GM18909 (cell line): ENCODE results near the gene DMXL2.
"Not testable (repeated sequence)": the region's sequence is repeated elsewhere in the genome, so short reads cannot be mapped to it uniquely, and the experiment has no call there.

Experiments used
- ATAC-seq: cut with Tn5 transposase; IDR thresholded peaks from one replicate; pipeline ENCODE4 v1.9.1; 2021; ENCODE audit warnings: mild to moderate bottlenecking; ENCODE audit not compliant: unreplicated experiment, poor library complexity

DMXL2 gene

DNA sequence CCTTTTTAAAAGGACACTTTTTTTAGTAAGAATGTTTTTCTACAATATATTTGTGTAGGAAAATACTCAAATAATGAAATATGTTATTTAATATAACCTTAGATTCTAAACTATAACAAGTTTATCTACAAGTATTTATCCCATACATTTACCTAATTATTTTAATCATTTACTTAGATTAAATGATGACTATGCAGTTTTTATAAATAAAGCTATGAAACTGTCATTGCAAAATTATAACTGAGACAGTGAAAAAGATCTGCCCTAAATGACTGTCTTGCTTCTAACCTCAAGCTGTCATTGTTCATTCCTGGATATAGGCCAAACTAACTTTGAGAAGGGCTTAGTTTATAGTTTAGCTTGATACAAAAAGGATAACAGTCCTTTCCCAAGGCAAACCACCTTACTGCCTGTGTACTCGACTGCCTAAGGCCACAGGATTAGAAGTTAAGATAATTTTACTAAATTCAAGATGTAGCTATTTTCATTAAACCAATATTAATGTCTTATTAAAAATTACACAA is 197.0 kb downstream of the DMXL2 start:
- no peak for ATAC-seq

DNA sequence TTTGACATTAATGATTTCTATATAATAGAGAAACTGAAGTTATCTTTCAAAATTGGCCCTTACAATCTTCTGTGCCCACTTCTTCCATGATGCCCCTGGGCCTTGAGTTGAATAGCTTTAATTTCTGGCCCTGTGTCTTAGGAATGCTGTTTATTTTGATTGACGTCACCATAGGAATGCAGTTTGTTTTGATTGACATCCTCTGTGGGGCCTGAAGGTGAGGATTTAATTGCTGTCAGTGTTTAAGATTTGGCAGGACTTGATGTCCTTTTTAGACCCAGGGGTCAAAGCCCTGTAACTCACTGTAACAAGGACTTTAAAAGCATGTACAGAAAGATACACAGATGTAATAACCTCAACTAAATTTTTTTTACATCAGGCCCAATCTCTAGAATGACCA is 197.8 kb downstream of the DMXL2 start:
- no peak for ATAC-seq

DNA sequence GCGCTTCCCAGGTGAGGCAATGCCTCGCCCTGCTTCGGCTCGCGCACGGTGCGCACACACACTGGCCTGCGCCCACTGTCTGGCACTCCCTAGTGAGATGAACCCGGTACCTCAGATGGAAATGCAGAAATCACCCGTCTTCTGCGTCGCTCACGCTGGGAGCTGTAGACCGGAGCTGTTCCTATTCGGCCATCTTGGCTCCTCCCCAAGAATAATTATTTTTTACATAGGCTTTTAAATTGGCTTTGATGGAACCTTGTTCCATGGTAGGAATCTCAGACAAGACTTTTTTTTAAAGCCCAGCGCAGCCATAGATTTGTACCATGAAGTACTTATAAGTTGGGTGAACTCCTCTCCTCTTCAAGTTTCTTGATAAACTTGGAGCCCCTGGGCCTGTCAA is 199.5 kb downstream of the DMXL2 start:
- not testable (repeated sequence) for ATAC-seq

DNA sequence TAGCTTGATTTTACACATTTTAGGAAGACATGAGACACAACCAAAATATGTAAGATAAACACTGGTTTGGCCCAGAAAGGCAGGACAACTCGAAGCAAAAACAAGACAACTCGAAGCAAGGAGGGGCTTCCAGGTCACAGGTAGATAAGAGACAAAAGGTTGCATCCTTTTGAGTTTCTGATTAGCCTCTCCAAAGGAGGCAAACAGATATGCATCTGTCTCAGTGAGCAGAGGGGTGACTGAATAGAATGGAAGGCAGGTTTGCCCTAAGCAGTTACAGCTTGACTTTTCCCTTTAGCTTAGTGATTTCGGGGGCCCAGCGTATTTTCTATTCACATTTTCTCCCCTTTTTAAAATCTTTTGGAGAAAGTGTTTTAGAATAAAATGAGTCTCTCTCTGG is 206.4 kb downstream of the DMXL2 start:
- ATAC-seq: no peak

DNA sequence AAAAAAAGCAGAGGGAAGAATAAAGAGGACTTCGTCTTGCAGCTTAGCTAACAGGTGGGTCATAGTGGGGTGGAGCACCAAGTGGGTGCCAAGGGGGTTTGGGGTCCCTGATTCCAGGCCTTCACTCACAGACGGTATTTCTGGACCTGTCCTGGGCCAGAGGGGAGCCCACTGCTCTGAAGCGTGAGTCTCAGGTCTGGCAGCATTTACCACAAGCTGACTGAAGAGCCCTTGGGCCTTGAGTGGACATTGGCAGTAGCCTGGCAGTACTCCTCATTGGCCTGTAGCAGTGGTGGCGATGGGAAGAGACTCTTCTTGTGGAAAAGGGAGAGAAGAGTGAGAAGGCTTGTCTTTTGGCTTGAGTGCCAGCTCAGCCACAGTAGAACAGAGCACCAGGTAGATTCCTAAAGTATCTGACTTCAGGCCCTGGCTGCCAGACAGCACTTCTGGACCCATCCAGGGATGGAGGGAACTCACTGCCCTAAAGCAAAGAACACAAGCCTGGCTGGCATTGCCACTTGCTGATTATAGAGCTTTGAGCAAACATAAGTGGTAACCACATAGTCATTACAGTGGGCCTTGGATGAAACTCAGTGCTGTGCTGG is 208.2 kb downstream of the DMXL2 start:
- ATAC-seq: no peak

DNA sequence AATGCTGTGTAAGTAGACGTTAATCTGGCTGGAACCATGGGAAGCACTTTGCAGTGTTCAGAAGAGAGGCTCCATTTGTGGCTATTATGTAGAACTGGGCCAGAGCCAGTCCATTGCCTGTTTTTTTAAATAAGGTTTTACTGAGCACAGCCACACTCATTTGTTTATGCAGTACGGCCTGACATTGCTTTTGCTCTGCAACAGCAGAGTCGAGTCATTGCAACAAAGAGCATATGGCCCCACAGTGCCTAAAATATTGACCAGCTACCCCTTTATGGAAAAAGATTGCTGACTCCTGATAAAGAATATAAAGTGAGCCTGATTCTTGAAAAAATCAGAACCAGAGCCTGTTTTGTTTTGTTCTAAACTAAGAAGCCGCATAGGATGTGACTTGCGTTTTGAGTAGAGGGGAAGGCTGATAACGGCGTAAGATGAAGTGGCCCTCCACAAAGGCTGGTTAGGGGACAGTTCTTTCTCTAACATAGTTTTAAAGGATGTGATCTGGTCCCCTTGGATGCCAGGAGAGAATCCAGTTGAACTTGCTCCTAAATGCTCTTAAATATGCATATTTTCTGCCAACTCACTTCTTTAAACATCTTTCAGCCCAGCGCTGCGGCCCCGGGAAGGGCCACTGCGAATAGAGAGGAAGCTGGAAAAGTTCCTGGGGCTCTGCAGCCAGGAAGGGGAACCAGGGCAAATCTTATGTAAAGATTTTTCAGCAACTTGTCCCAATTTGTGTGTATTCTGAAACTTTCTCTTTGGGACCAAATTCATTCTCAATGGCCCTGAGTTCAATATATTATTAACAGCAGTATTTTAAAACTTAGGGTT is 216.7 kb downstream of the DMXL2 start:
- ATAC-seq: no peak

DNA sequence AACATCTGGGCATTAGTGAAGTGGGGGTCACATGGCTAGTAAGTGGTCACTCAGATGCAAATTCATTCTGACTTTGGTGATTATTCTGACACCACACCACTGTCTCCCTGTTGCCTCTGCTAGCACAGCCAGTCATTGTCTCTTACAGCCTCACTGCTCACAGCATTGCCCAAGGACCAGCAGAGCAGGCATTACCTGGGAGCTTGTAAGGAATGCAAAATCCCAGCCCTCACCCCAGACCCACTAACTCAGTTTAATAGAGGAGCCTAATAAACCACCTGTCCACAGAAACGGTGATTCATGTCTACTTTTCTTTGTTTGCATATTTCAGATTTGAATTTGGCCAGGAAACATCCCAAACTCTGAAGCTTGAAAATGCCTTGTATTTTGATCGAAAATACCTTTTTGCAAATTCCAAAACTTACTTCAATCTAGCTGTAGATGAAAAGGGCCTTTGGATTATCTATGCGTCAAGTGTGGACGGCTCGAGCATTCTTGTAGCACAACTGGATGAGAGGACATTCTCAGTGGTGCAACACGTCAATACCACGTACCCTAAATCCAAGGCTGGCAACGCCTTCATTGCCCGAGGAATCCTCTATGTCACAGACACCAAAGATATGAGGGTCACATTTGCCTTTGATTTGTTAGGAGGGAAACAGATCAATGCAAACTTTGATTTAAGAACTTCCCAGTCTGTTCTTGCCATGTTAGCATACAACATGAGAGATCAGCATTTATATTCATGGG is 218.4 kb downstream of the DMXL2 start:
- no peak for ATAC-seq

DNA sequence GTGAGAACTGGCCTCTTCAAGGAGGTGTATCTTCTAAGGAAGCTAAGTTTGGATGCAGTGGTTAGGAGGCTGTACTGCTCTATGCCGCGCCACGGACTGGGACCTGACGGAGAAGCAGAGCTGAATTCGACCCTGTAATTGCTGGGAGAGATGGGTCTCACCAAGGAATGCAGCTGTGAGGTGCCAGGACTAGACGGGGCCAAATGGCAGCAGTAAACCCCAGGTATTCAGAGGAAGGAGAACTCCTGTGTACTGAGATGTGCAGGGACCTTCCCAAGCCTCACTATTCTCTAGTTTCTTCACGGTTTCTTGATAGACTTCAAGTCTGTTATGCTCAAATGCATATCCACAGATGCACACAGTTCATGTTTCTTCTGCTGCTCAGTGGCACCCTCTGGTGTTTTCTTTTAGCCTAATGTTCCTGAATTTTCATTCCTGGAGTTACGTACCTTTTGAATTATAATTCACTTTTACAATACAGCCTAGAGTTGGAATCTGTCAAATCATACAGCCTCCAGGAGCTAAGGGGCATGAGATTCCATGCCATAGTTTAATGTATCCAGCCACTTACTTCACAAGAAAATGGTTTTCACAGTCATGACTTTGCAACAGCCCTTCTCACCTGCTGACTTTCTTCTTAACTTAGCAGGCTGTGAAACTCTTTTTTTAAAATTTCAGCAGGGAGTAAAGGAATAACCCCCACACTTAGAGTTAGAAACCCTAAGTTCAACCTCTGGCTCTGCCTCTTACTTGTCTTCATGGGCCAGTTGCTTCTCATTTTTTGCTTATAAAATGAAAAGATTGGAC is 219.3 kb downstream of the DMXL2 start:
- ATAC-seq: no peak

DNA sequence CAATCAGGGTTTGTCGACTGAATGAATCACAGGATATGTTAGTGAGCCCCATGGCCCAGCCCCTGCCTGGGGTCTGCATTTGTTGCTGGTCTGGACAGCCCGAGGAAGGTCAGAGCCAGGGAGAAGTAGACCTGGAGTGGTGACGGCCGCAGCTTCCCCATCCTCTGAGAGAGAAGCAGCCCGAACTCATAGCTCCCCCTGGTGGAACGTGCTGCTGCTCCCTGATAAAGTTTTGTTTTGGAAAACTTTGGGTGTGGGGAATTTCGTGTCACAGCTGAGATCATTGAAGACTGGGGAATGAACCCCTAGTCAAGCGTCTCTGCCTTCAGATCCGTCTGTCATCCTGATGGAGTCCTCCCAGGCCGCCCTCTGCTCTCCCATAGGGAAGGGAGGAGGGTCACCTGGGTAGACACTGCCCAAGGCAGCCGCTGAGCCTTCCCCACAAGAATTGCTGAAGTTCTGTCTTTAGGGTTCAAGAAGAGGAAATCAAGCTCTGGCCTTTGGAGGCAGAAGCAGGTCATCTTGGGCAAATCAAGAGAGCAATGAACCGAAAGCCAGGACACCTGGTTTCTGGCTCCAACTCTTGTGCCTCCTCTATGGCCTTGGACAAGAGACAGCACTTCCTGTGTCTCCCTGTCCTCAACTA is 220.6 kb downstream of the DMXL2 start:
- ATAC-seq: no peak

DNA sequence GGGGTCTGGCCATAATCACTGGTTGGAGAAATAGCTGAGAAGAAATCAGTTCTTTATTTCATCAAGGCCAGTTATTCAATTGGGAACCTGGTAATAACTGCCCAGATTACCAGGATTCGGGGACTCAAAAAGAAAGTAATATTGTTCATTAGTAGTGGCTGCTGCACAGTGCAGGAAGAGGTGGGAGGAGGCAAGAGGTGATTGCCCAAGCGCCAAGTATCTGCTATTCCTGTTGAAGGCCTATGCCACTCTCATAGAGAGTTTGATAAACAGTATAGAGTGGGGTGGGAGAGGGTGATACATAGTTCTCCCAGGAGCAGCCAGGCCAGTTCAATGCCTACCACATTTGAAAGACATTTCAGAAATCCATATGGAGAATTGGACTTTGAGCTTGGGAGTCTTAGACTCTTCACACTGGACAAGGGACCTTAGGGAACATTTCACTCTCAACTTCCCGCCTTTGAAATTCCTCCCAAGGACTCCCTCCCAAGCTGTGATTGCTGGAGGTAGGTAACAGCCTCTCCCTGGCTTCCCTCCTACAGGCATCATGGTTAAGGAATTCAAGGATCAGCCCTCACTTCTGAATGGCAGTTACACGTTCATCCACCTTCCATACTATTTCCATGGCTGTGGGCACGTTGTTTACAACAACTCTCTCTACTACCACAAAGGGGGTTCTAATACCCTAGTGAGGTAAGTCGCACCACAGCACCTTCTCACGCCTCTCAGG is 221.4 kb downstream of the DMXL2 start:
- ATAC-seq: no peak

DNA sequence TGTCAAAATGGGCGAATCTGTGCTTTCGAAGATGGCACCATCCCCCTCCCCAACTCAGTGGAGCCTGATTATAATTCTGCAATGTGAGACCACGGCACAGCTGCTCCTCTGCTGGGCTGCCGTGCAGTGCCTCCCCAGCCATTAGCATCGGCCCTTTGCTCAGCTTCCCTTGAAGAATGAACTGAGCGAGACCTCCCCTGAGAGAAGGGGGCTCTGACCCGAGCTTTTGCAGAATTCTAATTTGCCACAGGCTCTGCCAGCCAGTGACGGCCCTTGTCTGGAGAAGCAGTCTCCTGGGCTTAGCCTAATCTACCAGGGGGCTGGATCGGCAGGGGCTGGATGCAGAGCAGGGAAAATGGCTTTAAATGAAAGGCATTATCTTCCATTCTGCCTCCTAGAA is 223.9 kb downstream of the DMXL2 start:
- no peak for ATAC-seq
